Measurements from ENCODE around the gene IZUMO4.

IZUMO4 gene, protein sequence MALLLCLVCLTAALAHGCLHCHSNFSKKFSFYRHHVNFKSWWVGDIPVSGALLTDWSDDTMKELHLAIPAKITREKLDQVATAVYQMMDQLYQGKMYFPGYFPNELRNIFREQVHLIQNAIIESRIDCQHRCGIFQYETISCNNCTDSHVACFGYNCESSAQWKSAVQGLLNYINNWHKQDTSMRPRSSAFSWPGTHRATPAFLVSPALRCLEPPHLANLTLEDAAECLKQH

DNA sequence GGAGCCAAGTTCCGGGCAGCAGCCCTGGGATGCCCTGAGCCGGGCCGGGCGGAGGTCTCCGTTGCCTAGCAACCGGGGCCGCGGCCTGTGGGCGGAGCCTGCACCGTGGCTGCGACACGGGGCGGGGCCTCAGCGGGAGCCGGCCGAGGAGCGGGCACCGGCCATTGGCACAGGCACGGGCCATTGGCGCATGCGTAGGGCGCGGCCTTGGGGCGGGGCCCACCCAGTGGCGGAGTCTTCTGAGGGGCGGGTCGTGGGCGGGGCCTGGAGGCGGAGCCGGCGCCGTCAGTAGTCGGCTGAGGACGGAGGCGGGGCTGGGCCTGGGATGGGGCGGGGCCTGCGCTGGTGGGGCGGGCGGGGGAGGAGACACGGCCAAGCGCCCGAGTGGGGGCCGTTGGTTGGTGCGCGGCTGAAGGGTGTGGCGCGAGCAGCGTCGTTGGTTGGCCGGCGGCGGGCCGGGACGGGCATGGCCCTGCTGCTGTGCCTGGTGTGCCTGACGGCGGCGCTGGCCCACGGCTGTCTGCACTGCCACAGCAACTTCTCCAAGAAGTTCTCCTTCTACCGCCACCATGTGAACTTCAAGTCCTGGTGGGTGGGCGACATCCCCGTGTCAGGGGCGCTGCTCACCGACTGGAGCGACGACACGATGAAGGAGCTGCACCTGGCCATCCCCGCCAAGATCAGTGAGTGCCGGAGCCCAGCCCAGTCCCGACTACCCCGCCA is at the start of gene IZUMO4:
Gene IZUMO4 (plus strand): TSS at position 436 of the 723 bp plus-strand sequence. CDS start 31 bp downstream, at position 467.
- DNase-seq: peak; percentile 99

DNA sequence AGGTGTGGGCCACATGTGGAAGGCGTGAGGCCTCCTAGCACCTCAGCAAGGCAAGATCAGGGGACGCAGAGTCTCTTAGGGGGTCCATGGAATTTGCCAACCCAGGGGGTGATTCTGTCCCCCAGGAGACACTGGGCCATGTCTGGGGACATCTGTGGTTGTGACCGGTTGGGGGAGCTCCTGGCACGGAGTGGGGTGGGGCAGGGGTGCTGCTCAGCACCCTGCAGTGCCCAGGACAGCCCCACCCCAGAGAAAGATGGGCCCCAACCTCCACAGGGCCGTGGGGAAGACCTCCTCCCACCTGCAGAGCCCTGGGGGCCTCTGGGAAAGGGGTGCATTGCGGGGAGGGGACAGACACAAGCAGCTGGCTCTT is 49.7 kb upstream of the IZUMO4 start:
- no peak for DNase-seq

DNA sequence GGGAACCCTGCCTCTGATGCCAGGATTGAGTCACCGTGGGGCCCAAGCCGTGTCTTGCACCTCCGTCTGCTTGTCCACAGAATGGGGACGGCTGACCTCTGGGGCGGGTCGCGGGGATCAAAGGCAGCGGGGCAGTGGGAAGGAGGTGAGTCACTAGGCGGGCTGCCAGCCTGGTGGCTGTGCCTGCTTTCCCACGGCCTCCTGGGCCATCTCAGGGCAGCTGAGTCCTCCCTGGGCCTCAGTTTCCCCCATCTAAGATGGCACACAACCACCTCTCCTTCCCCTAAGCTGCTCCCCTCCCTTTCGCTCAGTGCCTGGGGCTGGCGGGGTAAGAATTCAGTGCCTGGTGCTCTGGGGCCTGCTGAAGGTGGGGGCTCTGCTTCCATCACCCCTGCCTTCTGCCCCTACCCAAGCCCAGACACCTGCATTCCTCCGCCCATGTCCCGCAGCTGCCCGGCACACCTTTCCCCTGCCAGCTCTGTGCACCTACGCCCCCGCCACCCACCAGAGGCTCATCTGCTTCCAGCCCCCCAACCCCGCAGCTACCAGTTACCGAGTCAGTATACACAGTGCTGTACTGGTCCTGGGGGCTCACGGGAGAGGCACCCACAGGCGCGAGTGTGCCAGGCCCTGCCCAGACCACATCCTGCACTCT is 49.1 kb upstream of the IZUMO4 start:
- DNase-seq: no peak

DNA sequence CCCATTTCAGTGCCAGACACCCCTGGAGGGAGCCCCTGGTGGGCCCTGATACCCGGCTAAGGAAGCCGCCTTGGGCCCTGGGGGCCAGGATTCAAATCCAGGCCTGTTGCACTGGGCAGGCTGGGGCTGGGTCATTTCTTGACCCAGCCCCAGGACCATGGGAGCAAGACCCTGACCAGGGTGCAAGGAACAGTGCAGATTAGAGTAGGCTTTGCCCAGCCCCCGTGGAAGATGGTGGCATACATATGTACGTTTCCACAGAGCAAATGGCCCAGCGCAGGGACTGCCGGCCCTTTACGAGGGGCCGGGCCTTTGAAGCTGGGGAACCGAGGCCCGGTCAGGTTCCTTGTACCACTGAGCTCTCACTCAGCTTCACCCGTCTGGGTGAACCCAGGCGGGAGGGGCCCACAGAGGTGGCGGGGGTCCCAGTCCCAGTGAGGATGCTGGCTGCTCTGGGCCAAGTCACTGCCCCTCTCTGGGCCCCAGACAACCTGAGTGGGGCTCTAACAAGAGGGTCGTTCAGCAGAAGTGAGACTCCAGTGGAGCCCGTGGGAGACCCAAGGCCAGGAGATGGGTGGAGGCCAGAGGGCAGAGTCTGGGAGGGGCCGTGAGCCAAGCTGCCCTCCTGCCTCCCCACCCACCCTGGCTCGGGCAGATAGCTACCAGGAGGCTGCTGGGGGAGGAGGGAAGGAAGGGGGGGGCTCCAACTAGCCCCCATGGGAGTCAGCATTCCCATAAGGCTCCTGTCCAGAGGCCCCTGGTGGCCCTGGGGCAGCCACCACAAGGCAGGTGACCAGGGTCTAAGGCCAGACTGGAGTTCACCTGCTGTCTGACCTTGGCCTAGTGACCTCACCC is 48.4 kb upstream of the IZUMO4 start:
- no peak for DNase-seq

DNA sequence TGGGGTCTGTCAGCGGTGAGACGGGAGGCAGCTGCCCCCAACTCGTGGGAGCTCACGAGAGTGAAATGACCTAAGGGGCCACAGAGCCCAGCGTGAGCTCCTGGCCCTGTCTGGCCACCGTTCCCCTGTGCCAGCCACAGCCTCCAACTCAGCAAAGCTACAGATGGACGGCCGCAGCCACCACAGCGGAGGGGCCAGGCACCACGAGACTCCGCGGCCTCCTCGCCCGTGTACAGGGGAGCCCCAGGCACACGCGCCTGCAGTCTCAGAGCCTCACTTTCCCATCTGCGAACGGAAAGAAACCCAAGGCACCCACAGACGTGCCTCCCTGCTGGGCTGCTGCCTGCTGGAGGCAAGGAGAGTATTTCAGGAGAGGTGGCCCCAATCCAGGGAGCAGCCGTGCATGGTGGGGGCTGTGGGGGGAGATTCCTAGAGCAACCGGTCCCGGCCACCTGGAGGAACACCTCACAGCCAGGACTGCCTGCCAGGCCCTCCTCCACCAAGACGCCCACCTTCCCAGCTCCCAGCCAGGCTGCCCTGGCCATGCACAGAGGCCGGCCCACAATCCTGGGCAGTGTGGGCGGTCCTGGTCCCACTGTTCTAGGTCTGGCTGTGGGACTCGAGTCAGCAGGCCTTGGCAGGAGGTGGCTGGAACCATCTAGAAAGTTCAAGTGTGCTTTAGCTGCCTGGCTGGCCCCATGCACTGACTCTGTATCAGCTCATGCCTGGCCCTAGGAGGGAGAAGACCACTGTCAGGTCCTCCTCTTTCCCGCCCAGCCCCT is 47.6 kb upstream of the IZUMO4 start:
- no peak for DNase-seq

DNA sequence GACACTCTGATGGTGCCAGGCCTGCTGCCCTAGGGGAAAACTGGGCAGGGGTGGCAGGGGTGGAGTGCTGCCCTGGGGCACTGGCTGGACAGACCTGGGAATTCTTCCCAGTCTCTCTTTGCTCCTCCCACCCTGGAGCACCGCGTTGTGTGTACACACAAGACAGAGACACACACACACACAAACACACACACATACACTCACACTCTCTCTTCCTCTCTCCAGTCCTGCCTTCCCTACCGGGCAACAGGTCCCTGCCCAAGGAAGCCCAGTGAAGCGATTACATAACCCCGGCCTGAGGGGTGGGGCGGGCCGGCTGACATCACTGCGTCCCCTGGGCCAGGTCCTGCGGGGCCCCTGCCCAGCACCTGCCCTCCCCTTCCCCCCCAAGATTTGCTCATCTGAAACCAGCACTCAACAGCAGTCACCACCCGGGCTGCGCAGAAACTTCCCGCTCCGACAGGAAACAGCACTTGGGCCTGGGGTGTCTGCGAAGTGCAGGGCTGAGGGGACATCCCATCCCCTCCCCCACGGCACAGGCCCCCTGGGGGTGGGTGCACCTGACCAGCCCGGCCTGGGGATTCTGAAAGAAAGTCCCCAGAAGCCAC is 46.9 kb upstream of the IZUMO4 start:
- peak; percentile 26 for DNase-seq

DNA sequence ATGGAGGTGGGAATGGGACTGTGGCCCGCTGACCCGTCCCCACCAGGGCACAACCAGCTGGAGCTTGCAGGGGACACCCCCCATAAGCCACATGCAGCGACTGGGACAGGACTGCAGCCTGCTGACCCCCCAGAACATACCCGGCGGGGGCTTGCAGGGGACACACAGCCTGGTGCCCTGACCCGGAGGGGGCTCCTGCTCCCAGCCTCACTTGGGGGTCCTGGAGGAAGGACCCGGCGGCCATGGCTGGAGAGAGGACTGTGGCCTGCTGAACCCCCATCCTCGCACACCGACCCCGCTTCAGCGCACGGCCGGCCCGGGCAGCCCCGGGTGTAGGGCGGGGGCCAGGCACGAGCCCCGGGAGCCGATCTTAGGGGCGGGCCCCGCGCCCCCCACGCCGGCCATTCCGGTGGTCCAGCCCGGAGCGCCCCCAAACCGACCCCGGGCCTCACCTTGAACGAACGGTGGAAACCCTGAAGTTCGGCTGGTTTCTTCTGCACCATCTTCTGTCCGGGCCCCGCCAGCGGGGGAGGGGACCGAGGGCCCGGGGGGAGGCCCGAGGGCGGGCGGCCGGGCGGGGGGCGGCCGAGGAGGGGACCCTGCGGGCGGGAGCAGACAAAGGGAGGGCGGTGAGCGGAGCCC is 46.2 kb upstream of the IZUMO4 start:
- no peak for DNase-seq

DNA sequence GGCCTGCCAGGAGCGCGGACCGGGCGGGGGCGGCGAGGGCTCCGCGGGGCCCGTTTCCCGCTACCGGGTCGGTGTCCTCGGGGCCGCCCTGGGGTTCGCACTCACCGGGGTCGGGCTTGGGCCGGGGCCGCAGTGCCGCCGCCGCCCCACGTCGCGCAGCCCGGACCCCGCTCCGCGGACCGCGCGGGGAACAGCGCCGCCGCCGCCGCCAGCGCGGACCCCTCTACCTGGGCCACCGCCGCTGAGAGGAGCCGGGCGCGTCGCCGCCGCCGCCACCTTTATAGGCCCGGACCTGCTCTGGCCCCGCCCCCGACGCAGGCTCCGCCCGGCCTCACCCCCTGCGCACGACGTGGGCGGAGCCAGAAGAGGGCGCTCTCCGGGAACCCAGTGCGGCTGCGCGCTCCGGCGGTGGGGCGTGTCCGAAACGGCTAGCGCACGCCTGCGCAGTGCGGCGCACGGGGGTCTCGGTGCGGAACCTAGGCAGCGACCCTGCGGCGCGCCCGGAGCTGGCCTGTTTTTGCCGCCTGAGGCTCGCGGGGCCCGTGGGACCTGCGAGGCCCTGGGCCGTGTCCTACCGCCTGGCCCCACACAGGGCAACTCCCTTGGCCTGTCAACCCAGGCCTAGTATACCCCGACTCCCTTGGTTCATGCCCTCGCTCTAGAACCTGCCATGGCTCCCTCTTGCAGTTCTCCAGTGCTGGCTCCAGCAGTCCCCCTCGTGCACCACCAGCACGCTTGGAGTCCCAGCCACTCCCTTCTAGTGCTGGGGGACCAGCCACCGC is 45.5 kb upstream of the IZUMO4 start, which contains the start of gene MKNK2:
Gene MKNK2 (minus strand): TSS at position 254 of the 782 bp plus-strand sequence. CDS start 393 bp downstream, outside the sequence.
- peak; percentile 82 for DNase-seq

DNA sequence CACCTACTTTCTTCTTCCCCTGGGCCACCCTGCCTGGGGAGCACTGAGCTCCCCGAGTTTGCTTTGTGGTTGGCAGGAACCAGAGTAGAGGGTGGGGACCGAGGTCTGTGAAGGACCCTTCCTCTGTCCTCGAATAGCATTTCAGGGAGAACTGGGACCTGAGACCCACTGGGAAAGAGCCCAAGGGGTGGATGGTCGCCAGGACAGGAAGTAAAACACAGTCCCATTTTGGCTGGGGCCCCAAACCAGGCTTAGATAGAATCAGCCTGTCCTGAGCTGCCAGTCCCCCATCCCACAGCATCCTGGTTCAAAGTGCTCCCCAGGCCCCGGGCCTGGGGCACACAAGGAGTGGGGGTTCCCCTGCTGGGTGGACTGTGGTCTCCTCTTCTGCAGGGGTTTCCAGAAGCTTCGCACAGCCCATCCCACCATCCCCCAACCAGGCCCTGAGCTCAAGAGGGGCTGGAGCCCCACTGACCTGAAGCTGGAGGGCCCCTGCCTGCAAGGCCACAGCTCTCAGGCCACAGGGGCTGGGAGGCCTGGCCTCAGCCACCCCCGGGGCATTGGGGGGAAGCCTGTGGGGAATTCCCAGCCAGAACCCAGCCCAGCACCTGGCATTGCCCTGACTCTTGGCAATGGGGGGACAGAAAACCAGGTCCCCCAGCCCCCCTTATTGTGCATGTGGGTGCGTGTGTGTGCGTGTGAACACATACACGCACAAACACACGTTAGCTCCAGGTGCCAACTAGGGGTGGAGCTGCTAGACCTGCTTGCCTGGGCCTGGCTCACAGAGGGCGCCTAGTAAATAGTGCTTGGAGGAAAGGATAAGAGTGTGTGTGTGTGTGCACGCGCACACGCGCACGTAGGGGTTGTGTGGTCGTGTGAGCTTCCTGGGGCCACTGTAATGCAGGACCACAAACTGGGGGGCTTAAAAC is 44.7 kb upstream of the IZUMO4 start:
- peak; percentile 32 for DNase-seq

DNA sequence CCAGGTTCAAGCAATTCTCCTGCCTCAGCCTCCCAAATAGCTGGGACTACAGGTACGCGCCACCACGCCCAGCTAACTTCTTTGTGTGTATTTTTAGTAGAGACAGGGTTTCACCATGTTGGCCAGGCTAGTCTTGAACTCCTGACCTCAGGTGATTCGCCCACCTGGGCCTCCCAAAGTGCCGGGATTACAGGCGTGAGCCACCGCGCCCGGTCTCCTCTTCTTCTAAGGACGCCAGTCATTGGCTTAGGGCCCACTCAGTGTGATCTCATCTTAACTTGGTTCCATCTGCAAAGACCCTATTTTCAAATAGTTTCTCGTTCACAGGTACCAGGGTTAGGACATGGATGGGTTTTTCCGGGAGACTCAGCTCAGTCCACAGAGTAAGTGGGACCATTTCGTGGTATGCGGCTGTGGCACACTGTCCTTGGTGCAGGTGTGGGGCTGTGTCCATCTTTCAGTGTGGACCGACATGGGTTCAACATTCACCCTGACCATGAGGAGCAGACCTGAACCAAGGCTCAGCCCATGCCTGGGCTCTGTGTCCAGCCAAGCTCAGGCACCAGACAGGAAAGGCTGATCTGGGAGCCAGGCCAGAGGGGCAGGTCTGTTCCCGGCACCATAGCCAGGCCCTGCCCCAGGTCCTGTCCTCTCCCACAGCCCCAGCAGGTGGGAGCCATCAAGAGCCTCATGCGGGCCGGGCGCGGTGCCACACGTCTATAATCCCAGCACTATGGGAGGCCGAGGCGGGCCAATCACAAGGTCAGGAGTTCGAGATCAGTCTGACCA is 42.9 kb upstream of the IZUMO4 start:
- DNase-seq: no peak

DNA sequence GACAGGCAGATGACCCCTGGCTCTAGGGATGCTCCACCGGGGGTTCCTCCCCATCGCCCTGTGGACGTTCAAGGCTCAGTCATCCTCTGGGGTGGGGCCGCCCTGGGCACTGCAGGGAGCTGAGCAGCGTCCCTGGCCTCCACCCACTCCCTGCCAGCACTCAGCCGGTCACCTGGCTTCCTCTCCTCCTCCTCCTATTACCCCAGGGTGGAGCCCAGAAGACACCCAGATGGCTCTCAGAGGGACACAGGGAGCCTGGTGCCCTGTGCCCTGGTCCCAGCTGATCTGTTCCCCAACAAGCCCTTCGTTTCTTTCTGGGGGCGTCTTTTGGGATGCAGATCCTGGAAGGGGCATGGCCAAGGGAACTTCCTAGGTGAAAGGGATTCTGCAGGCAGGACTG is 42.0 kb upstream of the IZUMO4 start:
- no peak for DNase-seq

DNA sequence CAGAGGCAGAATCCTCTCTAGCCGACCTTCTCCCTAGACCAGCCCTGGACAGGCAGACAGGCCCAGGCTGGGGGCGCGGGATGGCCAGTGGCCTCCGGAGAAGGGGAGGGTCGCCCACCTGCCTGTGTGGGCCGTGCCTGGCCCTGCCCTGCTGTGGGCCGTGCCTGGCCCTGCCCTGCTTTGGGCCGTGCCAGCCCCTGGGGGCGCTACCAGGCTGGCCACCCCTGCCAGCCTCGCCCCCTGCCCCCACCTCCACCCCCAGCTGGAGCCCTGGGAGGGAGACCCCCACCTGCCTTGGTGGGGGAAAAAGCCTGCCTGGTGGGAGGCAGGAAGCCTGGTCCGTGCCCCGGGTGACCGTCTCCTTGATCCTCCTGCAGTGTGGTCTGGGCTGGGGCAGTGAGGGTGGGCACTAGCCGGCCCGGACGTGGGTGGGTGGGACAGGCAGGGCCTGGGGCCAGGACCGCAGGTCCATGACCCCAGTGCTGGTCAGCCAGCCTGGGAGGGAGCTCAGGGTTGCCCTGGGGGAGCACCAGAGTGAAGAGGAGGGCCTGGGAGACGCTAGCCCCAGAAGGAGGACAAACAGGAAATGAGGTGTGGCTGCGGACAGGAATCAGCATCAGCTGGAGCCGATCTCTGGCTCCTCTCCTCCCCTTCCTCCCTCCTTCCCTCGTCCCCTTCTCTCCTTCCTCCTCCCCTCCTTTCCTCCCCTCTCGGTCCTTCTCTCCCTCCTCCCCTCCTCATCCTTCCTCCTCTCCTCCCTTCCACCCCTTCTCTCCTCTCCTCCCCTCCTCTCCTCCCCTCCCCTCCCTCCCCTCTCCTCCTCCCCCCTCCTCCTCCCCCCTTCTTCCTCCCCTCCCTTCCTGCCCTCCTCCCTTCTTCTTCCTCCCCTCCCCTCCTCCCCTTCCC is 40.5 kb upstream of the IZUMO4 start:
- DNase-seq: peak; percentile 32

DNA sequence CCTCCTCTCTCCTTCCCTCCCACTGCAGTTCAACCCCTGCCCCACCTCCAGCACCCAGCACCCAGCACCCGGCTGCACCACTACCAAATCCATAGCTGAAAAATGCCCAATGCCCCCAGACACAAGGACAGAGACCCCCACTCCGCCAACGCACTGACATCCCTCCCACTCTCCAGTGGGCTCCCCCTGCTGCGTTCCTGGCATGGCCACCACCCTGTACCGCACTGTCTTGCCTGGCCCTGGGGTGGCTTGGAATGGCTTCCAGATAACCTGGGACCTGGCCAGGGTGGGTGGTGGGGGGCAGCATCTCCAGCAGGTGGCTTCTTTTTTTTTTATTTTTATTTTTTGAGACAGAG is 39.9 kb upstream of the IZUMO4 start:
- DNase-seq: no peak

DNA sequence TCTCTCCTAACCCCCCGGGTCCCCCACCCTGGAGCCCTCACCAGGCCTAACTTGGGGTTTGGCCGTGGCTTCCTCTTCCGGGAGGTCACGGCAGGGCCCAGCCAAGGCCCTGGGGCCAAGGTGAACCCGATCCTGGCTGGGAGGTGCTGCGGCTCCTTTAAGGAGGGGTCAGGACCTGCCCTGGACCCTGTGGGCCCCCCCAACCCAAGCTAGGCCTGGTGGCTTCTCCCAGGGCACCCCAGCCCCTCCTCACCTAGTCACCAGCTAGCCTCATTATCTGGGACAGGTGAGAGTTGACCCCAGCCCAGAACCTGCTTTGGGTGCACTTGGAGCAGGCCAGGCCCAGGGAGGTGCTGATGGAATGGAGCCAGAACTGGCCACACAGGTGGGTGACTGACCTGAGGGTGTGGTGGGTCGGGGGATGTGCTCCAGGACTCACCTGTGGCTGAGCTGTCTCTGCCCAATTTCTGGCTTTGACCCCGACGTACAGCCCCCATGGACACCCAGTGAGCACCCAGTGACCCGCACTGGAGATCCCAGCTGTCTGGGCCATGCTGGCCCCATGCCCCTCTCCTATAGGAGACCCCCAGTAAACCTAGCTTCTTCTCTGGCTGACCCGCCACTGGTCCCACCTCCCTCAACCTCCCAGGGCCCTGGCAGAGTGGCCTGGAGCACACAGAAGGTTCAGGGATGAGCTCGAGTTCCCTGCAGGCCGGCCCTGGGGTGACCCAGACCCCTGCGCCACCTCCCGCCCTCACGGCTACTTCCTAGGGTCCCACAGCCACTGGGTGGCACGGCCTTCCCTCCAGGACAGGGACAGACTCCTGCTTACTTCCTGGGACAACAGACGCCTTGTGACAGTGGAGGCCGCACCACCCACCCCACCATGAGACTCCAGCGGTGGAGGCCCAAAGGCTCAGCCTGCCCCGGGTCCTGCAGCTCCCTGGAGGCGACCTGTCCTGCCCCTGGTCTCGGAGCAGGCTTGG is 38.9 kb upstream of the IZUMO4 start:
- no peak for DNase-seq

DNA sequence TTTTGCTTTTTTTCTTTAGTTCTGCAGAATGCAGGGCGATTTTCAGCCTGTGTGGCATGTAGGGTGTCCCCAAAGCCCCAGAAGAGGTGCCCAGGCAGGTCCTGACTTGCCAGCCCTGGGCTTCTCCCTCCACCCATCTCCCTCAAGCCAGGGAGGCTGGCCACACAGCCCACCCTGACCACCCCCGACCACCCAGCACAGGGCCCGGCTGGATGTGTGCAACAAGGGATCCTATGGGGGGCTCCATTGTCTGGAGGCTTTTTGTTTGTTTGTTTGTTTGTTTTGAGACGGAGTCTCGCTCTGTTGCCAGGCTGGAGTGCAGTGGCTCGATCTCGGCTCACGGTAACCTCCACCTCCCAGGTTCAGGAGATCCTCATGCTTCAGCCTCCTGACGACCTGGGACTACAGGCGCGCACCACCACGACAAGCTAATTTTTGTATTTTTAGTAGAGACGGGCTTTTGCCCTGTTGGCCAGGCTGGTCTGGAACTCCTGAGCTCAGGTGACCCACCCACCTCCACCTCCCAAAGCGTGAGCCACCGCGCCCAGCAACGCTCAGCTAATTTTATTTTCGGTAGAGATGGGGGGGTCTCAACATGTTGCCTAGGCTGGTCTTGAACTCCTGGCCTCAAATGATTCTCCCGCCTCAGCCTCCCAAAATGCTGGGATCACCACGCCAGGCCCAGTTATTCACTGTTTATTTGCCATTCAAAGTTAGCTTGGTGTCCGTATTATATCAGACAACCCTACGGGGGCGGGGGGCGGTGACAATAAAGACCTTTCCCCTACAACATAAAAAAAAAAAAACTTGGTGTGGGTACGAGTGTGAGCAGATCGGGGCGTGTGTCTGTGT is 37.9 kb upstream of the IZUMO4 start:
- no peak for DNase-seq

Measured in NCI-H1436 (cell line).